Inflammatory macrophage treated with lipopolysaccharide for 1 hour (primary cell): ENCODE results near the gene PAQR9.
A peak's percentile ranks its signal among the peaks of the same experiment; 100 is the strongest.

ENCODE experiments used
- DNase-seq, 2 donors: peaks; one replicate each; pipeline ENCODE4 v3.0.0-alpha.2; 2020 to 2022

PAQR9 gene

DNA sequence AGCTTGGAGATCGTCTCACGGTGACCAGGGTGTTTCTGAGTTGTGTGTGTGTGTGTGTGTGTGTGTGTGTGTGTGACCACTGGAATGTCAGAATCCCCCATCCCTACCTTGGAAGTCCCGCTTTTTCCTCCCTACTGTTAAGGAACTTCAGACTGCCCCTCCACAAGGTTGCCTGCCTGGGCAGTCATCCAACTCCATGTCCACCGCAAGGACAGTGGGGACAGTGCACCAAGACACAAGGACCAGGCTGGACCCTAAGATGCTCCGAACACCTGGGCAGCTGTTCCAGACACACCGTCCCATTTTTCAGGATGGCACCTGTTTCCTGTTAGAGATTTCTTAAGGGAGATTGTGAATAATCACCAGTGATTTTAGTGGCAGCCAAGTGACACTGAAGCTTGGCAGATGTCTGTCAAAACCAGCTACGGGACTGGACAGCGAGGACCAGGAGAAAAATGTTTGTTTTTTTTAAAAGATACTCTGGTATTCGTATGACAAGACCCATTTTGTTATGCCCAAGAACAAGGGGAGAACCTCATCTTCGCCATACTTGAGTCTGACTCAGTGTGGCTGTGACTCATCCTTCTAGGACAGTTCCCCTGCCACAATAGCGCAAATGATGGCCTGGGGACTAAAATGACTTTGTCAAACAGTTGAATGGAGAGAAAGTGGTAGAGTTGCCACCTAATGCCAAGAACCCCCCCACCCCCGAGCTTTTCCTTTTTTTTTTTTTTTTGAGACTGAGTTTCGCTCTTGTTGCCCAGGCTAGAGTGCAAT lies 15.5 kb downstream of the PAQR9 start:
- no peak for DNase-seq

DNA sequence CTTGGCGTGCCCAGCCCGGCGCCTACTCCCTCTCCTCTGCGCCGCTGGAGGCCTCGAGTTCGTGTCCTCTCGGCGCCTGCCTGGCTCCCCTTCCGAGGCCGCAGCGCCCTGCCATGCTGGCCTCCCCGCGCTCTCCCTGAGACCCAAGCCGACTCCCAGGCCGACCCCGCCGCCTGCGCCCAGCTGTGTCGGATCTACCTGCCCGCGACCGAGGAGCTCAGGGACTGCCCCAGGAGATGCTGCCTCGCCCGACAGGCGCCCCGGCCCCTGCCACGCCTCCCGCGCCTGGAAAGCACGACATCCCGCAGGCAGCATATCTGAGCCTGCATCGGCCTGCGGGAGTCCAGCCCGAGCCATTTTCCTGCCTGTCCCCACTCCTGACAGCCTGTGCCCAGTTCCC lies 16.1 kb downstream of the PAQR9 start:
- no peak for DNase-seq

DNA sequence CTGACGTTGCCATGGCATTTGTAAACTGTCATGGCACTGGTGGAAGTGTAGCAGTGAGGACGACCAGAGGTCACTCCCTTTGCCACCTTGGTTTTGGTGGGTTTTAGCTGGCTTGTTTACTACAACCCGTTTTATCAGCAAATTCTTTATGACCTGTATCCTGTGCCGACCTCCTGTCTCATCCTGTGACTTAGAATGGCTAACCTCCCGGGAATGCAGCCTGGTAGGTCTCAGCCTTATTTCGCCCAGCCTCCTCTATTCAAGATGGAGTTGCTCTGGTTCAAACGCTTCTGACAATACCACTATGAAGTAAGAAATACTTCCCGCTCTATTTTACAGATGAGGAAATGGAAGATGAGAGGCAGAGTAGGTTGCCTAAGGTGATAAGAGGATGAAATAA lies 16.6 kb downstream of the PAQR9 start:
- DNase-seq, result no peak

DNA sequence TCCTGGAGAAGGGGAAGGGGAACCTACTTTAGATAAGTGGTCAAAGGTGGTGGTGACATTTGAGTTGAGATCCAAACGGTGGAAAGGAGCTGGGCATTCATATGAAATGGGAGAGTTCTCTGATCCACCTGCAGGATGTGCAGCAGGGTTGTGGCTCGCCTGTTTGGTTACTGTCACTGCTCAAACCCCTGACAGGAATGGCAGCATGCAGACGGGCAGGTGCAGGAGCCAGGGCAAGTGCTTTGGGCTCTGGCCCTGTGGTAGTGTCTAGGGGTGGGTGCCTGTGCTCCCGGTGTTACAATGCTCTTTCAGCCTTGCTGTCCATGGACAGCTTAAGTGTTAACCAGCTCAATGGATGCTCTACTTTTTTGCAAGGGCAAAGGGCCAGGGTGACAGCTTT lies 18.5 kb downstream of the PAQR9 start:
- no peak for DNase-seq

DNA sequence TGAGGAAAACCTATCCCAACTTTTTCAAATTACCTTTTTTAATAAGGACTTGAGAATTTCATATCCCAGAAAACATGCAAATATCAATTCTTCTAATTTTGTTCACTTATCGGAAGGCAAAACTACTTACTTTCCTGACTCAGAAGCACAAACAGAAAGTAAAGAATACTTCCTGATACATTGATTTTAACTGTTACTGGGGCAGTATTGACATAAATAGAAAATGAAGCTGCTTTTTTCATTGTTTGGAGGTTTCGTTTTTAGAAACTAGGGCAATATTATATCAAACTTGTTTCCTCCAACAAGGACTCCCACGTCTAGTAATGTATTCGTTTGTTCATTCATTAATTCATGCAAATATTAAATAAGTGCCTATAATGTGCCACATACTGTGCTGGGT lies 19.1 kb downstream of the PAQR9 start:
- DNase-seq, result no peak

DNA sequence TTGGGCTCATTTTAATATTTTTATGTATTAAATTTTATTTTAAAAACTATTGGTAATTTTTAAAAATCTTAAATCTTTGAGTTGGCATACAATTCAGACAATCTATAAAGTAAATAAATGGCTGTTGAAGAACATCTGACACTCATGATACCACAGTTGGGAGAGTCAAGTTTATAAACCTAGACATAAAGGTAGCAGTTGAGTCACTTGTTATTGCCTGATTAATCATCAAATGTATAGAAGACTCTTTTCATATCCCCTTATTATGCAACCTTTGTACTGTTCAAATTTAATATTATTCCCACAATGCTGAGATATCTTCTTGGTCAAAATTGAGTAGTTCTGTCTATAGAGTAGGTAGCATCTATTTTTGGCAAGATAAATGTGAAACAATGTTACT lies 19.6 kb downstream of the PAQR9 start:
- DNase-seq, result no peak

DNA sequence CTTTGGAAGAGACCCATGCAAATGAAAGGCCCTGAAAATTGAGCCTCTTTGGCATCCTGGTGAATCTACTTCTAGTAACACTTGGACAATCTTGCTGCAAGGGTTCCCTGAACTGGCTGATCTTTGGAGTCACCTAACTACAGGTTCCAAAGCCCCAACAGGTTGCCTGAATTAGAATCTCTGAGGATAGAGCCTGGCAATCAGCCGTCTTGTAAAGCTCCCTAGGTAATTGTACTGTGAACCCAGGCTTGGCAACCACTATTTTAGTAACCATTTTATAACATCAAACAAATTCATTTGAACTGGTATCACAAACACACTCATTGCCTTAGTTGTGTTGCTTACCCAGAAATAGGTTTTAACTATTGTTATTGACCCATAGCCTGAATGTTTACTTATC lies 20.1 kb downstream of the PAQR9 start:
- DNase-seq, result no peak

DNA sequence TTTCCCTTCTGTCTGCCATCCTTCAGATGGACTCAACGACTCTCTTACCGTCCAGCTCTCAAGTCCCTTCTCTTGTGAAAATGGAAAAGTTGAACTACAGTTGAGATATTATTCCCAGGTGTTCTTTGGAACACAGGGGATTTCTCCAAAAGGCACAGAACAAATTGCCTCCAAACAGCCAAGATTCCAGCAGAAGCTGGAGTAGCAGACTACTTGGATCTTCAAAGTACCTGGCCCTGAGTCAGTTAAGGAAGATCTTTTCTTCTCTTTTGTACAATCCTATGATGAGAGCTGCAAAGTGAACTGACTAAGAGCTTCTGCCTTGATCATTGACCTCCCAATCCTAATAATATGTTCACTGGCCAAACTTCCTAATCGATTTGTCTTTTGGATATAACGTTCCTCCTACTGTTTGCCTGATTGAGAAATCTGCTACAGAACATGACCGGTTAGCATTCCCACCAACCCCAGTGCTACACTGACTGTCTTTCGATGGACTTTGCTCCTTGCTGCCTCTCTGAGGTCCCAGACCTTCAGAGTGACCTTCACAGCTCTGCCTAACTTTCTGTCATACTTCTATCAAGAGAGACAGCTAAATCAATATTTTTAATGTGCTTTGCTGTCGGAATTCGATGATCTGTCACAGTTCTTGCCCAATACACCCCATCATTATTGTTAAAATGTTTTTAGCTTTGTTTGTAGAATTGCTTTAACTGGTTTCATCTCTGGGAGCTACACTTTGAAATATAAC lies 21.9 kb downstream of the PAQR9 start:
- DNase-seq, result no peak

DNA sequence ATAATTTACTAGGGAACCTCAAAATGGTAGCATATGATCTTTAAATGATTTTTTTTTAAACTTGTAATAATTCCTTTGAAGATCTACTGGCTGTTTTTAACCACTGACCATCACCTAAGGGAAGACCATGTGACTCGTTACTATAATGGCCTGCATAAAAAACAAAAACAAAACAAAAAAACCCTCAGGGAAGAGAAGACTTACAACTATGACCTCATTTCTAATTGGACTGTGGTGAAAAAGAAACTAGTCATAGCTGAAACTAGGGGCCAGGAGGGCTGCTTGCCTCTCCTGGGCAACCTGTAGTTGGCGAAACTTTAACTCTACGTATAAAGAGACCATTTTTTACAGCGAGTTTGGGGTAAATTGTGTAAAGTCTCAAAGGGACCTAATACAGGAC lies 23.0 kb downstream of the PAQR9 start:
- no peak for DNase-seq

DNA sequence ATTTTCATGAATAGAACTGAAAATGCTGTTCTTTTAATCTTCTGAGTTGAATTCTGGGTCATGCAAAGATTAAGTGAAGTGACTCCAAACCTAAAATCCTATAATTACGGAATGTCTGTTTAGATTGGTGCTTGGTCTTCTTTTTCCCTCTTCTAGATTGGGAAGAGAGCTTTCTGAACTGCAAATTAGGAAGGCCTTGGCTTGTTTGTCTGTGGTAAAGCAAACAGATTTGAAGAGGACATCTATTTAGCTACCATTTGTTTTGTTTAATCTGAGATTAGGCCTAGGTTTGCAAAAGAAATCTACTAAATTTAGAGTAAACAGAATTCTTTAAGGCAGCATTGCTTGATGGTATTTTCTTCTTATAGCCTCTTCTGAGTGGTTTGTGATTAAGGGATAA lies 23.5 kb downstream of the PAQR9 start:
- no peak for DNase-seq

DNA sequence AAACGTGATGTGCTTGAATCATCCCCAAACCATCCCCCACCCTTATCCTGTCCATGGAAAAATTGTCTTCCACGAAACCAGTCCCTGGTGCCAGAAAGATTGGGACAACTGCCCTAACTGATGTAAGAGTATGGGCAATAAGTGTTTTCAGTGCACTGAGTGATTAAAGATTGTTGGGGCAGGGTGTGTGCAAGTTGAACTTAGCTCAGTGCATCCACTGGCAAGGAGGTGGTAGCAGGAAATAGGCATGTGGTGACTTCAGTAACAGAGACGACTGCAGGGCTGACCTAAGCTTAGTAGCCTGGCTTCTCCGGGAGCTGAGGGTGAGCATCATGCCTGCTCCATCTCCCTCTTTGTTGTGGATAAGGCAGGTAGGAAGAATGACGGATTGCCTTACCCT lies 27.5 kb downstream of the PAQR9 start:
- DNase-seq, result no peak

DNA sequence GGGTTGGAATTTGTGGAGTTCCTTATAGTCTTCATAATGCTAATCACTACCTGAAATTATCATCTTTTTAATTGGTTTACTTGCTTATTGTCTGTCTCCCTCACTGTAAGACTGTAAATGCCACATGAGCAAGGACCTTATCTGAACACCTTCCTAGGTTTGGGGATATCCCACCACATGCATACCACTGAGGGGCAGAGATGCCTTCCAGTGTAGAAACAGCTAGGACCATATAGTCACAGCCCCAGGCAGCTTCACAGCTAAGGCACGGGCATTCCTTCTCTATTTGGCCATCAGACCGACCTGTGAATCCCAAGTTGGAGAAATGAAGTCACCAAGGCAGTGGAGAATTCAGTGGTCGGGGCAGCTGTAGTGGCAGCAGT lies 28.6 kb downstream of the PAQR9 start:
- no peak for DNase-seq

DNA sequence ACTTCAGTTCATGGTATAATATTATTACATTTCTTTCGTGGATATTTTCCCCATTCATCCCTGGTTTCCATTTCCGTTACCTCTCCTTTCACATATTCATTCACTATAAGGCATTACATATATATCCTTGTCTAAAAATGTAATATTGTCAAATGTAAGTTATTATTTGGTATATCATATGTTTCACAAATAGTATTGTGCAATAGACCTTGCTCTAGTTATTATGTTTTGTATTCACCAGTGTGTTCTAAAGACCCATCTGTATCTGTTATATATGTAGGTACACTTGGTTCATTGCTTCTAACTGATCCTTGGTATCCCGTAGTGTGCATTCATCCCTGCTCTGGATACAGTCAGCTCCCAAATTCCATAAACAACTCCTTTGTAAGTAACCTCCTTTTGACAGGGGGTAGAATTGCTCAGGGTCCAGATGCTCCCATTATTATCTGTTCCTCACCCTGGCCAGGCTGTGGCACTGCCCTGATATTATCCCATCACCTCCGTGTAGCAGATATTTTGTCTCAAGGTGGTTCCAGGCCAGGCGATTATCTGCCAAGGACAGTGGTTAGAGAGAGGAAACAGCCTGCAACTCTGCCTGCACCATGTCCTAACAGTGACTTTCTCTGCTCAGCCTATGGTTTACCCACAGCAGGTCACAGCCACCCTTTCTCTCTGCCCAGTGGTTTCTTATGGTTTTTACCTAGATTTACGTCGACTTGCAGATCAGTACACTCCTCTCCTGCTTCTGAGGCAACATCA lies 29.2 kb downstream of the PAQR9 start:
- no peak for DNase-seq

DNA sequence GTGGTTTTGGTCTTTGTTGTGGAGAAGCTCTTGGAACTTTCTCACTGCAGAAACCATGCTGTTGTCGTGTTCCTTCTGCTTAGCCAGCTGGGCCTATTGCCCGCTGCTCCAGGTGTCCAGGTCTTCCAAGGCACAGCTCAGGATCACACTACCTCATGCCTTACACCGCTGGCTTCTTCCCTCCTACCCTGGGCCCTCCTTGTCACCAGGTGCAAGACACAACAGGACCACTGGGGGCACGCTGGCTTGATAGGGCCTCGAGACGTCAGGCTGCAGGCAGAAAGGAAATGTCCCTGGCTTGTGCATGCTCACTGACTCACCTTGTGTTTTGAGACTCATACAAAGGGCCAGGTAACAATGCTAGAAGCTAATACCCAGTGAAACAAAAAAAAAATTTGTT lies 32.3 kb downstream of the PAQR9 start:
- DNase-seq, result no peak

DNA sequence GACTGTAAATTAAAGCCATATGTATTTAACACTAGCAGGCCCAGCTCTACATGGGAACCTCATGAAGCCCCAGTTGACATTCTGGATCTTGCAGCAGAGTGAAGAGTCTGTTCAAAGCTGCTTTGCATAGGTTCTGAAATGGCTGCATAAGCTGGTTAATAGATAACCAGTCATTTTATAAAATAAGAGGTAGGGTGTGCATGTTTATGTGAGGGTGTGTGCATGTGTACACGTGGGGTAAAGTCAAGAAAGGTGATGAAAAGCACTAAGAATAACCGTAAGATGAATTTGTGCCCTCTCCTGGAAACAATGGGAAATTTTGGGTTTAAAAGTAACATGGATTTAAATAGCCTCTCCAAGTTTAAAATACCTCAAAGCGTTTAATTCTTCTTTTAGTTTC lies 33.0 kb downstream of the PAQR9 start:
- DNase-seq, result no peak

DNA sequence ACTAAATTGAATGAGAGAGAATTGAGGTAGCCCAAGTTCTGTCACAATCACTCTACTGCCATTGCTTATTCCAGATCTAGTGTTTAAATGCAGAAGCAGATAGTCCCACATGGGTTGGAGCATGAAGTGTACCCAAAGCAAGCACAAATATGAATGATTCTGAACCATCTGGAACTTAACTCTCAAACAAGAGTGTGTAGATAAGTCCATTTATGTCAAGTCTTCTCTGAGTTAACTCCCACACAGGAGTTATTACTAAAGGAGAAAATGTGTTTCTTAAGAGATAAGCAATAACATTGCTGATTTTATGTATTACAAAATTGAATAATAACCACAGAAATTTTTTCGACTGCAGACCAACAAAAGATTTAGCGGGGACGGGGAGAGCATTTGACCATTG lies 33.6 kb downstream of the PAQR9 start:
- DNase-seq, result no peak

DNA sequence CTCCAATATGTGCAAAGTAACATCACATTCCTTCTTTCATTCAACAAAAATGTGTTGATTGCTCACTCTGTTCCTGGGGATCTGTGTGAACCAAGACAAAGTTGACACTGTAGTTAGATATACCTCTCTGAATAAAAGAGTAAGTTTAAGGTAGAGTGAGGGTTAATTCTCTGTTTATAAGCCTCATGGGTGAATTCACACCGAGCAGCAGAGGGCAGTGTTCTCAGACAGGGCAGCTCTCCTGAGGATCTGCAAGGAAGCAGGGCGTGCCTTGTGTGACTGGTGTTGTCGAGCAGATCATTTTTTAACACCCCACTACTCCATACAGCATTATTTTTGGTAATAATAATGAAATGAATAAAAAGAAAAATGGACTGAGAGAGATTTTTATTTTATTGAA lies 34.4 kb downstream of the PAQR9 start:
- peak; percentile 52 to 71 for DNase-seq

DNA sequence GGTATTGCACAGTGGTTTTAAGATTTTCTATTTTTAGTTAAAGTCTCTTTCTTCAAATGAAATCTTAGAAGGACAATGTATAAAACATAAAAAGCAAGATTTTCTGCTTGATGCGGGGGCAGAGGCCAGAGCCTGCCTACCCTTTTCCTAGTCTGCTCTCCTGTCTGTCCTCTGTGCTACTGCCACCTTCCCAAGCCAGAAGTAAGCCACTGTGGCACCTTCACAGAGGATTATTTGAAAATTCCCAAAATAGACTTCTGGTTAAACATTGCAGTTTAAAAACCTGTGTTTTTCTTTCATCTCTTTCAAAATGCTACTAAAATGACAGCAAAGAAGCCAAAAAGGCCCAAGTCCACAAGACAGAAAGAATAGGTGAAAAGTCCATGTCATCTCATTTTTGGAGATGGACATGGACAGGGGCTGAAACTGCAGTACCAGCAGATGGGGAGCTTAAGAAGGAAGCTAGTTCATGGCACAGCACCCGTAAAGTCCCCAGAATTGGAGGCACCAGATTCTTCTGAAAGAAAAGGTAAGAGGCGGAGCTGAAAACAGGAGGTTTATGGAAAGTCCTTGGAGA lies 37.0 kb downstream of the PAQR9 start:
- DNase-seq, result no peak

DNA sequence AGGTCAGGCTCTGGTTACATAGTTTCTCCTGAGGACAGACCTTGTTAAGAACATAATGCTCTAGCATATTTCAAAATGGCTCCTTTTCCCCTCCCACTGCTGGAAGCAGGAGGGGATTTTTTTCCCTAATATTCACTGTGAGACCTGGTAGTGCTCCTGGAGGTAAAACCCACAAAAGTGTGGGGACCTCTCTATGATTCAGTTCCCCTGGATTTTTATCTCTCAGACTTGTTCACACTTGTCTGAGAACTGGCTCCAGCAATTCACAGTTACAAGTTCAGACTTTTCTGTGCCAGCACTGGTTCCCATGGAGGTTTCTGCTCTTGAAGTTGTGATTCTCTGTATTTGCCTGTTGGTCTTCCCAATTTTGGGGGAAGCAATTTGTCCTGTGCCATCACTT lies 38.3 kb downstream of the PAQR9 start:
- DNase-seq, result no peak

DNA sequence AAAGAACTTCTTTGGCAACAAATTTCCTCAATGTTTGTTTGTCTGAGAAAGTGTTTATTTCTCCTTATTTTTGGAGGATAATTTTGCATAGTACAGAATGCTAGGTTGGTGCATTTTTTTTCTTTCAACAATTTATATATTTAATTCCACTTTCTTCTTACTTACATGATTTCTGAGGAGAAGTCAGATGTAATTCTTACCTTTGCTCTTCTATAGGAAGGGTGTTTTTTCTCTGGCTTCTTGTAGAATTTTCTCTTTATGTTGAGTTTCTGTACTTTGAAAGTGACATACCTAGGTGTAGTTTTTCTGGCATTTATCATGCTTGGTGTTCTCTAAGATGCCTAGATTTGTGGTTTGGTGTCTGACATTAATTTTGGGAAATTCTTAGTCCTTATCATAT lies 39.8 kb downstream of the PAQR9 start:
- no peak for DNase-seq

DNA sequence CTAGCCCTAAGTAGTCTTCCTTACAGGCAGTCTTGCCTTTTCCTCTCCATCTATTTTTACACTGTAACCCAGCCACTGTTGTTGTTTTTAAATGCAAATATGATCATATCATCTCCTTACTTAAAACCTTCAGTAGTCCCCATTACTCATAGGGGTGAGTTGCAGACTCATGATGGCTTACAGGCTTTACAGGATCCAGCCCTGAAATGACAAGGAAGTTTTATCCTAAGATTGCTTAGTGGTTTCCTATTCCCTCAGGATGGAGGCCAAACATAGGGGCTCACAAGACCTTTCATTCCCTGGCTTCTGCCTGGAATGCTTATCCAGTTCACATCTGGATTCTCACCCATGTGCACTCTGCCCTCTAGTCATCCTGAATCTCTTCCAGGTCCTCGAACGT lies 46.9 kb downstream of the PAQR9 start:
- DNase-seq, result no peak

DNA sequence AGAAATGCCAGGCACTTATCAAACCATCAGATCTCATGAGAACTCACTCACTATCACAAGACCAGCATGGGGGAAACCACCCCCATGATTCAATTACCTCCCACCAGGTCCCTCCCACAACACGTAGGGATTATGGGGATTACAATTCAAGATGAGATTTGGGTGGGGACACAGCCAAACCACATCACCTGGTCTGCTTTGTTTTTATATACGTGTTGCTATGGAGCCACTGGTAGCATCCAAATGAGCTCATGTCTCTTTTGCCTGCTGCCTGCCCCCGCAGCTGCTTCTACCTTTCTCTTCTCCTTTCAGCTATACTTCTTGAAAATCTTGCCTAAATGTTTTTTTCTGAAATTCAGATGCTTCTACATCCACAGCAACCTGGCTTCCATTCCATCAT lies 47.8 kb downstream of the PAQR9 start:
- DNase-seq, result no peak

DNA sequence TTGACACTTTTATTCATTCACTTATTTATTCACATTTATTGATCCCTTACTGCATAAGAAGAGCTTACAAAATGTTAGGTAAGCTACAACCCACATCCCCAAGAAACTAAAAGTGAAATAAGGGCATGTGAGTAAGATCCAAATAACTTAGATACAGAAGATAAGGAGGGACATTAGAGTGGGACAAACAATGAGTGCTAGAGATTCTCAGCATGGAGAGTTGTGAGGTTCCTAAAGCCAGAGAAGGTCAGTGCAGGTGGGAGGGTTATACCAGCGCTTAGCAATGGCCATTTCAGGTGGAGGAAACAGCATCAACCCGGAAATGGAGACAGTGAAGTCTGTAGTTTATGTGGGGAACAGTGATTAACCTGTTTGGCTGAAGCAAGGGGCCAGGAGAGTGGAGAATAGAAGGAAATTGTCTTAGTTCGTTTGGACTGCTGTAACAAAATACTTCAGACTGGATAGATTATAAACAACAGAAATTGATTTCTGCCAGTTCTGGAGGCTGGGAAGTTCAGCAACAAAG lies 49.1 kb downstream of the PAQR9 start:
- DNase-seq, result no peak
